Endothelial cell (in vitro differentiated cells): ENCODE results near the gene IBA57. TPM values are rescaled to one million over a fixed set of nuclear protein-coding genes. Genes with fewer than 3 reads are reported as not detected.

Experiments used
- DNase-seq: peaks from one replicate; pipeline ENCODE4 v3.0.0; 2021; ENCODE audit warnings: low spot score
- H3K27ac Mint-ChIP-seq: one replicate; pipeline ENCODE4 v1.8.0; 2021; ENCODE audit warnings: mixed read lengths, inconsistent platforms; ENCODE audit not compliant: unreplicated experiment
- H3K27me3 Mint-ChIP-seq: one replicate; pipeline ENCODE4 v1.8.0; 2021; ENCODE audit warnings: mild to moderate bottlenecking, moderate library complexity, mixed read lengths, inconsistent platforms; ENCODE audit not compliant: unreplicated experiment
- H3K36me3 Mint-ChIP-seq: one replicate; pipeline ENCODE4 v1.8.0; 2021; ENCODE audit warnings: mild to moderate bottlenecking, low read depth, mixed read lengths, inconsistent platforms; ENCODE audit not compliant: unreplicated experiment
- H3K4me1 Mint-ChIP-seq: one replicate; pipeline ENCODE4 v1.8.0; 2021; ENCODE audit warnings: mild to moderate bottlenecking, mixed read lengths, inconsistent platforms; ENCODE audit not compliant: unreplicated experiment
- H3K4me3 Mint-ChIP-seq: one replicate; pipeline ENCODE4 v1.8.0; 2021; ENCODE audit warnings: mild to moderate bottlenecking, mixed read lengths, inconsistent platforms; ENCODE audit not compliant: unreplicated experiment
- H3K9me3 Mint-ChIP-seq: one replicate; pipeline ENCODE4 v1.8.0; 2021; ENCODE audit warnings: mixed read lengths, inconsistent platforms; ENCODE audit not compliant: unreplicated experiment
- total RNA-seq: library from RNA; stranded (reverse); fragmentation: NEBNext Ultra II Directional; extraction: Animal tissue kit (Norgen Biotek cat#: 25700); gene quantifications from one replicate; pipeline ENCODE4 v1.2.1, GENCODE V29; 2021; ENCODE audit not compliant: unreplicated experiment
- TF ChIP-seq, protein P1 (sequence below): fragments of 200-600 bp; sonication (generic); IDR thresholded peaks from one replicate; pipeline ENCODE4 v1.5.0; 2021; ENCODE audit warnings: antibody characterized with exemption; ENCODE audit not compliant: unreplicated experiment

The IBA57 gene
- total RNA-seq, 1 donor from 2014 or later, result 11.5 TPM

DNA sequence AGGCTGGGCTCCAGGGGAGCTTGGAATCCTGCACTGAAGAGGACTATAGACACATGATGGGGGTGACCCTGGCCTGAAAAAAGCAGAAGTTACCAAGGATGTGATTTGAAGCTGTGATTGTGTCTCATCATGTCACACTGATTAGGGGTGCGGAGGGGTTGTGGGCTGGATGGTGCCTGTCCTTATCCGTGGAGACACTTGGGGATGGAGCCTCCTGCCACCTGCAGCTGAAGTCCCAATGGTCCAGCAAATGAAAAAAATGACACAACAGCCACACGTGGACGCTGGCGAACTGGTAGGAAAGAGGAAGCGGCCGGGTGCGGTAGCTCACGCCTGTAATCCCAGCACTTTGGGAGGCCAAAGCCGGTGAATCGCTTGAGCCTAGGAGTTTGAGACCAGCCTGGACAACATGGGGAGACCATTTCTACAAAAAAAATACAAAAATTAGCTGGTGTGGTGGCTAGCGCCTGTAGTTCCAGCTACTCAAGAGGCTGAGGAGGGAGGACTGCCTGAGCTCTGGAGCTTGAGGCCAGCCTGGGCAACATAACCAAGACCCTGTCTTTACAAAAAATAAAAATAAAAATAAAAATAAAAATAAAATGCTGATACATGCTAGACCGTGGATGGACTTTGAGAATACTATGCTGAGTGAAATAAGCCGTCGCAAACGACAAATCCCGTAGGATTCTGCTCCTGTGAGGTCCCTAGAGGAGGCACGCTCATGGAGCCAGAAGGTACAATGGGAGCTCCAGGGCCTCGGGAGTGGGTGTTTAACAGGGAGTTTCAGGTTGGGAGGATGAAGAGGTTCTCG, 838 bp upstream of the IBA57 start:
- DNase-seq, result no peak
- Mint-ChIP-seq H3K27me3 (peaks cover 13% of the 10 kb centered on the region), H3K4me1 (peaks cover 38% of the 10 kb centered on the region), H3K4me3 (peak overlapping the region; percentile 88), H3K9me3 (no peaks in the 10 kb centered on the region), H3K27ac (peak overlapping the region; percentile 92), H3K36me3 (peaks cover 13% of the 10 kb centered on the region)
- TF ChIP-seq, protein P1, sequence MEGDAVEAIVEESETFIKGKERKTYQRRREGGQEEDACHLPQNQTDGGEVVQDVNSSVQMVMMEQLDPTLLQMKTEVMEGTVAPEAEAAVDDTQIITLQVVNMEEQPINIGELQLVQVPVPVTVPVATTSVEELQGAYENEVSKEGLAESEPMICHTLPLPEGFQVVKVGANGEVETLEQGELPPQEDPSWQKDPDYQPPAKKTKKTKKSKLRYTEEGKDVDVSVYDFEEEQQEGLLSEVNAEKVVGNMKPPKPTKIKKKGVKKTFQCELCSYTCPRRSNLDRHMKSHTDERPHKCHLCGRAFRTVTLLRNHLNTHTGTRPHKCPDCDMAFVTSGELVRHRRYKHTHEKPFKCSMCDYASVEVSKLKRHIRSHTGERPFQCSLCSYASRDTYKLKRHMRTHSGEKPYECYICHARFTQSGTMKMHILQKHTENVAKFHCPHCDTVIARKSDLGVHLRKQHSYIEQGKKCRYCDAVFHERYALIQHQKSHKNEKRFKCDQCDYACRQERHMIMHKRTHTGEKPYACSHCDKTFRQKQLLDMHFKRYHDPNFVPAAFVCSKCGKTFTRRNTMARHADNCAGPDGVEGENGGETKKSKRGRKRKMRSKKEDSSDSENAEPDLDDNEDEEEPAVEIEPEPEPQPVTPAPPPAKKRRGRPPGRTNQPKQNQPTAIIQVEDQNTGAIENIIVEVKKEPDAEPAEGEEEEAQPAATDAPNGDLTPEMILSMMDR, result no peak

DNA sequence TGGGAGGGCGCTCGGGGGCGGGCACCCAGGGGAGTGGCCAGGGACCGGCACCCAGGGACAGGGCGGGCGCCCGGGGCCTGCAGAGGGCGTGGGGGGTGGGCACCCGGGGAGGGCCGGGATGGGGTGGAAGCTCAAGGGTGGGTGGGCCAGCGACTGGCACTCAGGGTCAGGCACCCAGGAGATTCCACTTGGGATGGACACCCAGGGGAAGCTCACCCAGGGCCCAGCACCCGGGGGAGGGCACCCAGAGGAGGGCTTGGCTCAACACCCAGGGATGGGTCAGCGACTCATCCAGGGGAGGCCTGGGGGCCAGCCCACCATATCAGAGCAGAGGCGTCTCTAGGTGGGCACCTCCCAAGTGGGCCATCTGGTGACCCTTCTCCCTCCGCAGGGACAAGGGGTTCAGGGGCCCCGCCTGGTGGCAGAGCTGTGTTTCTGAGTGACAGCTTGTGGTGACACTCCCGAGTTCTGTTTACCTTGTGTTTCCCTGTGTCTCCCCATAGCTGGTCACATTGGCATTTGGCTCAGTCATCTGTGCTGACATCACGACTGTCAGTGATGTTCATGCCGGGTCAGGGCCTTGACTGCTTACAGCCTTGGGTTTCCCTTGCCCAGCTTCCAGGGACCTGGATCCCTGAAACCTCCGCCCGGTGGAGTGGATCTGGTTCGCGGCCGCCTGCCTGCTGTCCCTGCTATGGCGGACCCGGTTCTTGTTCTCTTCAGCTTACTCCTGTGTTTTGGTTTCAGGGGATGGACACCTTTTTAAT, 749 bp downstream of the IBA57 start:
- peak; percentile 44 for DNase-seq
- TF ChIP-seq, protein P1, result no peak
- Mint-ChIP-seq H3K4me3 (peak overlapping the region; percentile 89), H3K9me3 (no peaks in the 10 kb centered on the region), H3K36me3 (peaks cover 13% of the 10 kb centered on the region), H3K27me3 (peaks cover 13% of the 10 kb centered on the region), H3K27ac (peak overlapping the region; percentile 86), H3K4me1 (peaks cover 37% of the 10 kb centered on the region)

DNA sequence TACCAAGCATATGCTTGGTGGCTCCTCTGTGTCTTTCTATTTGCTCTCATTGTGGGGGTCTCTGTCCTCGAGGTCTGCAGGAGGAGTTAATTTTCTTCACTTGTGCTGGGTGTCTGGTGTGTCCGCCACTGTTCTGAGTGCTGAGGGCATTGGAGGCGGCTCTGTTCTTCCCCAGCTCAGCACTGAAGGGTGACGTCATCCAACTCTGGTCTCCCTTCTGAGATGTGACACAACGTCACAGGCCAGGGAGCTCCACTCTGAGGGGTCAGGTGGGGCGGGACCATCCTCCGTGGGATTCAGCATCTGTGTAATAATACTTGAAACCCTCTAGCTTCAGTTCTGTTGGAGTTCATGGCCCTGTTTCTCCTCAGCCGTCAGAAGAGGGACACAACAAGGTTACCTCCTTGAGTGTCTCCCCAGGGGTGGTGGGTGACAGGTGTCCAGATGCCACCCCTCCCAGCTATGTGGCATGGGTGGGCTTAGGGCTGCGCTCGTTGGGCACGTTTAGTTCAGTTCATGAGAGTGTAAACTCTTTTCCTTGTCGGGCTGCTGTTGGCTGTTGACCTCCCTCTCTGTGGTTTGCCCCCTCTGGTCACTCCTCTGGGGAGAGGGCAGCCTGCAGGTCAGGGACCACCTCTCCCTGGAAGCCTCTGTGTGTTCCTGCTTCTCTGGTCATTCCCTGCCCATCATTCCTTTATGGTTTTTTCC, 3.1 kb downstream of the IBA57 start:
- Mint-ChIP-seq H3K36me3 (peaks cover 23% of the 10 kb centered on the region), H3K4me1 (peaks cover 24% of the 10 kb centered on the region)
- no peak for DNase-seq

DNA sequence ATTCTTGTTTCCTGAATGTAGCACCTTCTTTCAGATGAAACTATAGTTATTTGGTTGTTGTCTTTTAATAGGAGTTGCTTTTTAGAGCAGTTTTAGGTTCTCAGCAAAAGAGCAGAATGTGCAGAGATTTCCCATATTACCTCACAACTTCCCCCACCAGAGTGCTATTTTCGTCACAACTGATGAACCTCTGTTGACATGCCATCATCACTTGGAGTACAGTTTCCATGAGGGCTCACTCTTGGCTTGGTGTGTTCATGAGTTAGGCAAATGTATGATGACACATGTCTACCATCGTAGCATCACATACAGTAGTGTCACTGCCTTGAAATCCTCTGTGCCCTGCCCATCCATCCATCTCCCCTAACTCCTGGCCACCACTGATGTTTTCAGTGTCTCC, 3.7 kb downstream of the IBA57 start:
- Mint-ChIP-seq H3K36me3 (peaks cover 23% of the 10 kb centered on the region), H3K4me1 (peaks cover 18% of the 10 kb centered on the region), H3K9me3 (no peaks in the 10 kb centered on the region), H3K4me3 (peak overlapping the region; percentile 22), H3K27ac (no peak overlapping the region), H3K27me3 (peaks cover 20% of the 10 kb centered on the region)
- no peak for DNase-seq
- TF ChIP-seq, protein P1, result no peak

More for the DNA sequence above, 3.1 kb downstream of the IBA57 start:
- H3K27me3 Mint-ChIP-seq, result peaks cover 21% of the 10 kb centered on the region
- H3K4me3 Mint-ChIP-seq, result peak overlapping the region; percentile 22
- H3K9me3 Mint-ChIP-seq, result no peaks in the 10 kb centered on the region
- TF ChIP-seq, protein P1, result no peak
- H3K27ac Mint-ChIP-seq, result no peak overlapping the region
